Loucy (cell line): Measurements from ENCODE around the gene LRRFIP1.
A peak's percentile ranks its signal among the peaks of the same experiment; 100 is the strongest.

Source experiments
- H2AFZ ChIP-seq: fragments of 200-600 bp; sonication (generic); 2 replicates; pipeline ENCODE4 v1.6.0; 2016; ENCODE audit warnings: antibody characterized with exemption, mild to moderate bottlenecking, low read length, moderate library complexity
- H3F3A ChIP-seq: fragments of 200-600 bp; 2 replicates; pipeline ENCODE4 v1.6.0; 2016; ENCODE audit warnings: antibody characterized with exemption, low read depth, mild to moderate bottlenecking
- H3K27me3 ChIP-seq: fragments of 200-600 bp; sonication (generic); 2 replicates; pipeline ENCODE4 v1.6.1; 2014; ENCODE audit warnings: low read length, mild to moderate bottlenecking; ENCODE audit not compliant: insufficient read depth, poor library complexity, severe bottlenecking
- H3K36me3 ChIP-seq: fragments of 200-600 bp; sonication (generic); 2 replicates; pipeline ENCODE4 v1.6.1; 2016; ENCODE audit warnings: low read length; ENCODE audit not compliant: insufficient read depth
- H3K4me1 ChIP-seq: fragments of 200-600 bp; sonication (generic); 2 replicates; pipeline ENCODE4 v1.5.1; 2014; ENCODE audit warnings: low read length, mild to moderate bottlenecking; ENCODE audit not compliant: insufficient read depth, poor library complexity, severe bottlenecking
- H3K4me2 ChIP-seq: fragments of 200-600 bp; sonication (generic); 2 replicates; pipeline ENCODE4 v1.6.0; 2014; ENCODE audit warnings: antibody characterized with exemption, low read length, low read depth, mild to moderate bottlenecking; ENCODE audit not compliant: poor library complexity, severe bottlenecking
- H3K4me3 ChIP-seq: fragments of 200-600 bp; sonication (generic); 2 replicates; pipeline ENCODE4 v1.5.1; 2014; ENCODE audit warnings: low read length, mild to moderate bottlenecking, mixed read lengths; ENCODE audit not compliant: poor library complexity, severe bottlenecking
- H3K79me2 ChIP-seq: fragments of 200-600 bp; sonication (generic); 2 replicates; pipeline ENCODE4 v1.6.1; 2014; ENCODE audit warnings: low read length; ENCODE audit not compliant: insufficient read depth
- H3K9ac ChIP-seq: fragments of 200-600 bp; sonication (generic); 2 replicates; pipeline ENCODE4 v1.6.0; 2014; ENCODE audit warnings: mild to moderate bottlenecking, low read depth, low read length, moderate library complexity; ENCODE audit not compliant: poor library complexity, severe bottlenecking
- H3K9me2 ChIP-seq: fragments of 200-600 bp; sonication (generic); replicated peaks from 2 replicates; pipeline ENCODE4 v1.6.1; 2016; ENCODE audit warnings: low read depth, low read length, mixed read lengths
- H3K9me3 ChIP-seq: fragments of 200-600 bp; sonication (generic); 2 replicates; pipeline ENCODE4 v1.6.1; 2014; ENCODE audit warnings: mild to moderate bottlenecking, antibody characterized with exemption, low read length, low read depth; ENCODE audit not compliant: insufficient read depth
- H4K20me1 ChIP-seq: fragments of 200-600 bp; sonication (generic); 2 replicates; pipeline ENCODE4 v1.6.0; 2014; ENCODE audit warnings: antibody characterized with exemption, low read length, mild to moderate bottlenecking; ENCODE audit not compliant: insufficient read depth, poor library complexity, severe bottlenecking
- CTCF ChIP-seq: fragments of 200-600 bp; sonication (generic); conservative IDR thresholded peaks from 2 replicates; pipeline ENCODE4 v1.5.1; 2014; ENCODE audit warnings: mild to moderate bottlenecking, antibody characterized with exemption, low read length
- EZH2phosphoT487 ChIP-seq: fragments of 200-600 bp; IDR thresholded peaks from 2 replicates; pipeline ENCODE4 v1.6.1; 2018; ENCODE audit warnings: antibody characterized with exemption, mild to moderate bottlenecking, moderate library complexity, borderline replicate concordance

LRRFIP1 gene

GRCh38 chr2:237603049-237603717, 24.2 kb upstream of the LRRFIP1 start:
- no peaks in the 10 kb centered on the region for H3K27me3 ChIP-seq
- no peaks in the 10 kb centered on the region for H3K36me3 ChIP-seq
- H4K20me1 ChIP-seq: no peaks in the 10 kb centered on the region
- no peak for TF ChIP-seq CTCF
- no peak for TF ChIP-seq EZH2phosphoT487
- peak overlapping the region; percentile 62 for H3K4me3 ChIP-seq
- peak overlapping the region; percentile 68 for H3K4me2 ChIP-seq
- peaks cover 45% of the 10 kb centered on the region for H3K4me1 ChIP-seq
- H2AFZ ChIP-seq: 0 out of 2 replicates have a peak overlapping the region, but pooled peaks have one; percentile 9
- peak overlapping the region; percentile 61 for H3K9ac ChIP-seq
- H3K79me2 ChIP-seq: no peaks in the 10 kb centered on the region
- no peaks in the 10 kb centered on the region for H3F3A ChIP-seq
- H3K9me2 ChIP-seq: no peaks in the 10 kb centered on the region
- no peaks in the 10 kb centered on the region for H3K9me3 ChIP-seq

GRCh38 chr2:237603718-237604362, 23.5 kb upstream of the LRRFIP1 start:
- Histone ChIP-seq H4K20me1 (no peaks in the 10 kb centered on the region), H3F3A (no peaks in the 10 kb centered on the region), H3K79me2 (no peaks in the 10 kb centered on the region), H3K4me3 (peak overlapping the region; percentile 62), H3K27me3 (no peaks in the 10 kb centered on the region), H3K36me3 (no peaks in the 10 kb centered on the region), H2AFZ (0 out of 2 replicates have a peak overlapping the region, but pooled peaks have one; percentile 9), H3K9me2 (no peaks in the 10 kb centered on the region), H3K9ac (peak overlapping the region; percentile 61), H3K4me1 (peaks cover 45% of the 10 kb centered on the region), H3K4me2 (peak overlapping the region; percentile 68), H3K9me3 (no peaks in the 10 kb centered on the region)
- TF ChIP-seq CTCF: no peak
- TF ChIP-seq EZH2phosphoT487: no peak

GRCh38 chr2:237604391-237604790, 23.0 kb upstream of the LRRFIP1 start:
- no peaks in the 10 kb centered on the region for H3K27me3 ChIP-seq
- peaks cover 45% of the 10 kb centered on the region for H3K4me1 ChIP-seq
- H4K20me1 ChIP-seq: no peaks in the 10 kb centered on the region
- TF ChIP-seq CTCF (no peak), EZH2phosphoT487 (no peak)
- H3K9me2 ChIP-seq: no peaks in the 10 kb centered on the region
- H3K9ac ChIP-seq: peak overlapping the region; percentile 57
- no peak overlapping the region for H2AFZ ChIP-seq
- H3K79me2 ChIP-seq: no peaks in the 10 kb centered on the region
- no peak overlapping the region for H3K4me3 ChIP-seq
- H3K9me3 ChIP-seq: no peaks in the 10 kb centered on the region
- H3F3A ChIP-seq: no peaks in the 10 kb centered on the region
- no peak overlapping the region for H3K4me2 ChIP-seq
- no peaks in the 10 kb centered on the region for H3K36me3 ChIP-seq
